Panc1 (cell line): ENCODE results near the gene WFDC8. TPM values are rescaled to one million over a fixed set of nuclear protein-coding genes. Genes with fewer than 3 reads are reported as not detected.

ENCODE experiments used
- ATAC-seq: fragments of 200-7000 bp; cut with Tn5 transposase; 2 replicates; pipeline ENCODE4 v1.9.1; 2020; ENCODE audit warnings: mild to moderate bottlenecking, moderate library complexity
- BruUV-seq: library from RNA; stranded (reverse); fragments of 400-500 nt; replicated peaks from 2 replicates; lab custom pipeline; 2021; lab: Mats Ljungman, UMichigan
- CTCF ChIA-PET: fragments of 300-600 bp; sonication (Branson Sonifier 250); formaldehyde crosslinking; loops from one replicate; lab custom pipeline; 2022; ENCODE audit warnings: antibody characterized with exemption; lab: Charles Lee
- POLR2A ChIA-PET: fragments of 300-600 bp; sonication (Branson Sonifier 250); formaldehyde crosslinking; loops from one replicate; lab custom pipeline; 2022; ENCODE audit warnings: antibody characterized with exemption; lab: Charles Lee
- DNase-seq: peaks from one replicate; pipeline ENCODE4 v3.0.0-alpha.2; 2010; ENCODE audit warnings: low read depth, low spot score
- H3K27ac ChIP-seq: 2 replicates; pipeline ENCODE4 v1.5.1; 2011; ENCODE audit warnings: mild to moderate bottlenecking, low read length, inconsistent platforms
- H3K27me3 ChIP-seq: fragments of 200-500 bp; sonication (Bioruptor generic); 2 replicates; pipeline ENCODE4 v1.6.0; 2014; ENCODE audit warnings: low read length, inconsistent platforms; ENCODE audit not compliant: control insufficient read depth, insufficient read depth
- H3K36me3 ChIP-seq: fragments of 200-500 bp; sonication (Bioruptor generic); 2 replicates; pipeline ENCODE4 v1.5.1; 2014; ENCODE audit warnings: inconsistent platforms, mild to moderate bottlenecking, low read length, moderate library complexity; ENCODE audit not compliant: control insufficient read depth, insufficient read depth
- H3K4me1 ChIP-seq: 2 replicates; pipeline ENCODE4 v1.5.1; 2011; ENCODE audit warnings: inconsistent platforms, mild to moderate bottlenecking, low read length, moderate library complexity; ENCODE audit not compliant: control insufficient read depth, insufficient read depth
- H3K4me3 ChIP-seq, 2 experiments: 2 replicates each; pipeline ENCODE4 v1.5.1; 2011 to 2012; ENCODE audit warnings: low read depth in 2 of 2, low read length in 2 of 2, mild to moderate bottlenecking in 2 of 2, inconsistent platforms in 1 of 2, moderate library complexity in 1 of 2
- H3K9me3 ChIP-seq: fragments of 200-500 bp; sonication (Bioruptor generic); 2 replicates; pipeline ENCODE4 v1.5.1; 2014; ENCODE audit warnings: low read depth, mild to moderate bottlenecking, inconsistent platforms, low read length, moderate library complexity; ENCODE audit not compliant: control insufficient read depth, insufficient read depth
- POLR2AphosphoS5 ChIP-seq: IDR thresholded peaks from 2 replicates; pipeline ENCODE4 v1.6.1; 2012; ENCODE audit warnings: mild to moderate bottlenecking, low read depth, low read length, moderate library complexity
- SIN3A ChIP-seq: IDR thresholded peaks from 2 replicates; pipeline ENCODE4 v1.6.1; 2012; ENCODE audit warnings: low read depth, mild to moderate bottlenecking, low read length, moderate library complexity, borderline replicate concordance; ENCODE audit not compliant: insufficient read depth
- TCF7L2 ChIP-seq: IDR thresholded peaks from 2 replicates; pipeline ENCODE4 v1.6.1; 2011; ENCODE audit warnings: mild to moderate bottlenecking, low read depth, low read length, inconsistent platforms
- in situ Hi-C: cut with HindIII; loops from 2 replicates; pipeline ENCODE4 v1.10.0; 2016; ENCODE audit warnings: low sequenced_read_pairs, low pct_unique_long_range_greater_than_20kb
- intact Hi-C: fragments of 100-400 bp; cut with micrococcal nuclease; formaldehyde crosslinking; loops from one replicate; pipeline ENCODE4 v1.10.0; 2022; ENCODE audit not compliant: unreplicated experiment
- total RNA-seq: library from RNA; stranded (reverse); gene quantifications from one replicate; pipeline ENCODE4 v1.2.1, GENCODE V29; 2021; ENCODE audit not compliant: unreplicated experiment
- TF ChIP-seq, protein P1 (sequence below), 2 experiments: IDR thresholded peaks; 2 replicates each; pipeline ENCODE4 v1.6.1; 2011 to 2012; ENCODE audit warnings: low read depth in 2 of 2, control low read depth in 1 of 2, low read length in 1 of 2, mild to moderate bottlenecking in 1 of 2, moderate library complexity in 1 of 2; ENCODE audit not compliant: insufficient read depth in 1 of 2
- TF ChIP-seq, protein P2 (sequence below): fragments of 450-650 bp; IDR thresholded peaks from 2 replicates; pipeline ENCODE4 v1.5.1; 2017; ENCODE audit warnings: mild to moderate bottlenecking

The WFDC8 gene
- total RNA-seq, 1 experiment from 2014 or later: not detected

DNA sequence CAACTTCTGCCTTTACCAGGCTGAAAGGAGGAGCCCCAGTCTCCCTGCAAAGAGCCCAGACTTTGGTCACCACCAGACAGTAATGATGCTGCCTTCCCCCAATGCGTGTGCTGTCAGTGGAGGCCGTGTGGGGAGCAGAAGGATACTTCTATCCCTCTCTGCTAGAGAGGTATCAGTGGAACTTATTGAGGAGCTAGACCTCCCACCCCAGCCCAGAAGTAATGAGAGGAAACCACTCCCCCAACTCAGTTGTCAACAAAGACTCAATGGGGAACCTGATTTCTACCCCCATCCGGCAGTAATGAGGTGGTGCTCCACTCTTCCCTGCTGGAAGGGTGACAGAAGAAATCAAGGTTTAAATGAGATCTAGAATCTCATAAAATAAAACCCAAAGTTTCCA, 4.4 kb upstream of the WFDC8 start:
- Histone ChIP-seq H3K27me3 (peaks cover 9% of the 10 kb centered on the region), H3K9me3 (no peaks in the 10 kb centered on the region), H3K36me3 (no peaks in the 10 kb centered on the region), H3K27ac (no peak overlapping the region), H3K4me3 (no peak overlapping the region), H3K4me1 (no peaks in the 10 kb centered on the region)
- BruUV-seq: no TSS peak
- intact Hi-C loops: no loop called here
- DNase-seq (no peak), ATAC-seq (no peak)
- ChIA-PET POLR2A (no interaction called here), CTCF (no interaction called here)
- TF ChIP-seq TCF7L2: no peak
- no peak for TF ChIP-seq SIN3A
- TF ChIP-seq, protein P1, sequence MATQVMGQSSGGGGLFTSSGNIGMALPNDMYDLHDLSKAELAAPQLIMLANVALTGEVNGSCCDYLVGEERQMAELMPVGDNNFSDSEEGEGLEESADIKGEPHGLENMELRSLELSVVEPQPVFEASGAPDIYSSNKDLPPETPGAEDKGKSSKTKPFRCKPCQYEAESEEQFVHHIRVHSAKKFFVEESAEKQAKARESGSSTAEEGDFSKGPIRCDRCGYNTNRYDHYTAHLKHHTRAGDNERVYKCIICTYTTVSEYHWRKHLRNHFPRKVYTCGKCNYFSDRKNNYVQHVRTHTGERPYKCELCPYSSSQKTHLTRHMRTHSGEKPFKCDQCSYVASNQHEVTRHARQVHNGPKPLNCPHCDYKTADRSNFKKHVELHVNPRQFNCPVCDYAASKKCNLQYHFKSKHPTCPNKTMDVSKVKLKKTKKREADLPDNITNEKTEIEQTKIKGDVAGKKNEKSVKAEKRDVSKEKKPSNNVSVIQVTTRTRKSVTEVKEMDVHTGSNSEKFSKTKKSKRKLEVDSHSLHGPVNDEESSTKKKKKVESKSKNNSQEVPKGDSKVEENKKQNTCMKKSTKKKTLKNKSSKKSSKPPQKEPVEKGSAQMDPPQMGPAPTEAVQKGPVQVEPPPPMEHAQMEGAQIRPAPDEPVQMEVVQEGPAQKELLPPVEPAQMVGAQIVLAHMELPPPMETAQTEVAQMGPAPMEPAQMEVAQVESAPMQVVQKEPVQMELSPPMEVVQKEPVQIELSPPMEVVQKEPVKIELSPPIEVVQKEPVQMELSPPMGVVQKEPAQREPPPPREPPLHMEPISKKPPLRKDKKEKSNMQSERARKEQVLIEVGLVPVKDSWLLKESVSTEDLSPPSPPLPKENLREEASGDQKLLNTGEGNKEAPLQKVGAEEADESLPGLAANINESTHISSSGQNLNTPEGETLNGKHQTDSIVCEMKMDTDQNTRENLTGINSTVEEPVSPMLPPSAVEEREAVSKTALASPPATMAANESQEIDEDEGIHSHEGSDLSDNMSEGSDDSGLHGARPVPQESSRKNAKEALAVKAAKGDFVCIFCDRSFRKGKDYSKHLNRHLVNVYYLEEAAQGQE (IDR thresholded peaks at IDR 0.05; ENCODE audit: insufficient read depth in 1 of 2, low read depth in 2 of 2, low read length in 1 of 2): no peak
- no peak for TF ChIP-seq POLR2AphosphoS5
- TF ChIP-seq, protein P2, sequence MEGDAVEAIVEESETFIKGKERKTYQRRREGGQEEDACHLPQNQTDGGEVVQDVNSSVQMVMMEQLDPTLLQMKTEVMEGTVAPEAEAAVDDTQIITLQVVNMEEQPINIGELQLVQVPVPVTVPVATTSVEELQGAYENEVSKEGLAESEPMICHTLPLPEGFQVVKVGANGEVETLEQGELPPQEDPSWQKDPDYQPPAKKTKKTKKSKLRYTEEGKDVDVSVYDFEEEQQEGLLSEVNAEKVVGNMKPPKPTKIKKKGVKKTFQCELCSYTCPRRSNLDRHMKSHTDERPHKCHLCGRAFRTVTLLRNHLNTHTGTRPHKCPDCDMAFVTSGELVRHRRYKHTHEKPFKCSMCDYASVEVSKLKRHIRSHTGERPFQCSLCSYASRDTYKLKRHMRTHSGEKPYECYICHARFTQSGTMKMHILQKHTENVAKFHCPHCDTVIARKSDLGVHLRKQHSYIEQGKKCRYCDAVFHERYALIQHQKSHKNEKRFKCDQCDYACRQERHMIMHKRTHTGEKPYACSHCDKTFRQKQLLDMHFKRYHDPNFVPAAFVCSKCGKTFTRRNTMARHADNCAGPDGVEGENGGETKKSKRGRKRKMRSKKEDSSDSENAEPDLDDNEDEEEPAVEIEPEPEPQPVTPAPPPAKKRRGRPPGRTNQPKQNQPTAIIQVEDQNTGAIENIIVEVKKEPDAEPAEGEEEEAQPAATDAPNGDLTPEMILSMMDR: no peak
- in situ Hi-C loops: no loop called here

DNA sequence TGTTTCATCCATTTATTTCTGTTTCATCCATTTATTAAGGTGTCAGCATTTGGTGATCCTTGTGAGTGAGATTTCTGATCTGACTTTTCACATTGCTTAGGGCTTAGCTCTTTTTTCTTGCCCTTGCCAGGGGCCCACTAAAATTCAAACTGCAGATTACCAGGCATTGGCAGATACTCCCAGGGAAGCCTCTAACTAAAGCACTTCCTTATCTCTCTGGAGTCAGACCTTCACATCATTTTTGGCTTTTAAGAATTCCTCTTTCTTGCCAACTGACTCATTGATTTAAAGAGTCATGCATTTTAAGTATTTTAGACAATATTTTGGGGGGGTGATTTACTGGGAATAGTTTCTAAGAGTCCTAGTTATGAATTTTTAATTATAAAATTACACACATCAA, 2.6 kb upstream of the WFDC8 start:
- ATAC-seq (no peak), DNase-seq (no peak)
- no peak overlapping the region for H3K27ac ChIP-seq
- ChIA-PET CTCF (no interaction called here), POLR2A (no interaction called here)
- H3K4me1 ChIP-seq: no peaks in the 10 kb centered on the region
- TF ChIP-seq, protein P2: no peak
- TF ChIP-seq POLR2AphosphoS5: no peak
- TF ChIP-seq SIN3A: no peak
- no peak for TF ChIP-seq TCF7L2
- TF ChIP-seq, protein P1 (IDR thresholded peaks at IDR 0.05; ENCODE audit: insufficient read depth in 1 of 2, low read depth in 2 of 2, low read length in 1 of 2): no peak
- in situ Hi-C loops (no loop called here), intact Hi-C loops (no loop called here)
- H3K27me3 ChIP-seq: peaks cover 9% of the 10 kb centered on the region
- H3K9me3 ChIP-seq: no peaks in the 10 kb centered on the region
- no peak overlapping the region for H3K4me3 ChIP-seq
- H3K36me3 ChIP-seq: no peaks in the 10 kb centered on the region
- no TSS peak for BruUV-seq
